T follicular helper cell (primary cell): Measurements from ENCODE around the gene ATP1A4.

Experiments
- DNase-seq: peaks from one replicate; pipeline ENCODE4 v3.0.0-alpha.2; 2020; ENCODE audit warnings: low read depth

Gene ATP1A4

DNA sequence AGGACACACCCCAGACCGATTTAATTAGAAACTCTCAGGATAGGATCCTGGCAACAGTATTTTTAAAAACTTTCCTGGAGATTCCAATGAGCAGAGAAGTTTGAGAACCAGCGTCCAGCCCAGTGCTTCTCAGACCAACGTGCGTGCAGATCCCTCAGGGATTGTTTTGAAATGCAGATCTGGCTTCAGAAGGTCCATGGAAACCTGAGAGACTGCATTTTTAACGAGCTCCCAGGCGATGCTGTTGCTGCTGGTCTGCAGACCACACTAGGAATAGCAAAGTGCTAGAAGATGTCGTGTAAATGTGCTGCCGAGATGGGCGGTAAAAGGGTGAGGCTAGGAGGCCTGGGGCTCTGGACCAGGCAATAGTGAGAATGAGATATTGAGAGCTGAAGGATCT lies 20.6 kb downstream of the ATP1A4 start:
- DNase-seq, result no peak

DNA sequence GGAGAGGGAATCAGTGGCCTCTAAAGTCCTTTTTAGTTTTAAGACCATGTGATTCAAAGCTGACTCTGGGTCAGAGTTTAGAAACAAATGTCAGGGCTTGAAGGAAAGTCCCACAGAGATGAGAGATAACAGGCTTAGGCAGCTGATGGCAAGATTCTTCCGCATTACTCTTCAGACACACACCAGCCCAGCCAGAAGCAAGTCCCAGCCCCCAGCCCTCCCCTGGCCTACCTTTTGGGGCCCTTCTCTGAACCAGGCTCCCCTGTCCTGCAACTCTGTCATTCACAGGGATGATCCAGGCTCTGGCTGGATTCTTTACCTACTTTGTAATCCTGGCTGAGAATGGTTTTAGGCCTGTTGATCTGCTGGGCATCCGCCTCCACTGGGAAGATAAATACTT lies 25.8 kb downstream of the ATP1A4 start:
- DNase-seq, result no peak

DNA sequence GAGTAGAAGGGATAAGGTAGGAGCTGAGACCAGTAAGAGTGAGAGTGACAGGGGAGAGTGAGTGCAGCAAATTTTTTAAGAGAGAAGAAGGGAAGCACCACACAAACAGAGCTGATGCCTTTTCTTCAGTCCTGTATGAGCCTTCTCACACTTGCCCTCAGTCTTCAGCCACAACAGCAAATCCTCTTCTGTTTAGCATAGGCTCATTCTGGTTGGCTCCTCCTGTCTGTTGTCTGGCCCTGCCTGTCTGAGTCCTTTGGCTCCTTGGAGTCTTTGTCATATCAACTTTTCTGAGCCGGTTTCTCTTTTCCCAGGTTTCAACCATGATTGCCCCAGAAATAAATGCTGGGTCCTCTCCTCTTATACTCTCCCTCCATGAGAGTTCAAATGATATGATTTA lies 26.3 kb downstream of the ATP1A4 start:
- no peak for DNase-seq

DNA sequence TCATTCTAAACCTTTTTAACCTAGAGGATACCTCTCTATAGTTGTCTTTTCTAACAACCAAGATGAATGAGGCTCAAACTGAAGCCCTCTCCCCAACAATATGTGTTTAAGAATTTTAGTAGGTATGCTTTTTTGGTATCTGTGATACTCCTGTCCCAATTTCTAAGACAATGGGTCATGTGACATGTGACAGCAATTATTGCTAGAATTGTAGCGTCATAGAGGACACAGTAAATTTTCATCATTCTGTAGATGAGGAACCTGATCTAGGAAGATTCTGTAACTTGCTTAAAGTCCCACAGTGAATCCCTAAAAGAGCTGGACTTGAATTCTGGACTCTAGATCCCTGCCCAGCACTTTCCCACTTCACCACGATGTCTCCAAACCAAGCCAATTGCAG lies 27.3 kb downstream of the ATP1A4 start:
- DNase-seq, result no peak

DNA sequence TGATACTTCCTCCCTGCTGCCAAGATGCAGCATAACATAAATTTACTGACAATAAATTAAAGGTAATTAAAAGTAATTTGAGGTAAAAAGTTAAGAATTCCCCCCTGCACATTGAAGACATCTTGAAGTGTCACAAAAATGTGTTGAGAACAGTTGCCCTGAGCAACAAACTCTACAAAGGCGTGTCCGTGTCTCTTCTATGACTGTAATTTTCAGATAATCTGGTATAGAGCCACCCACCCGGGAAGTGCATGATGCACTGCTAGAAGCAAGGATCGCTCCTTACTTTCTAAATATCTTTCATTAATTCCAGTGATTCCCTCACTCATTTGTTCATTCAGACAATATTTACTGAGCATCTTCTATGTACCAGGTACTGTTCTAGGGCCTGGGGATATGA lies 27.9 kb downstream of the ATP1A4 start:
- DNase-seq, result no peak

DNA sequence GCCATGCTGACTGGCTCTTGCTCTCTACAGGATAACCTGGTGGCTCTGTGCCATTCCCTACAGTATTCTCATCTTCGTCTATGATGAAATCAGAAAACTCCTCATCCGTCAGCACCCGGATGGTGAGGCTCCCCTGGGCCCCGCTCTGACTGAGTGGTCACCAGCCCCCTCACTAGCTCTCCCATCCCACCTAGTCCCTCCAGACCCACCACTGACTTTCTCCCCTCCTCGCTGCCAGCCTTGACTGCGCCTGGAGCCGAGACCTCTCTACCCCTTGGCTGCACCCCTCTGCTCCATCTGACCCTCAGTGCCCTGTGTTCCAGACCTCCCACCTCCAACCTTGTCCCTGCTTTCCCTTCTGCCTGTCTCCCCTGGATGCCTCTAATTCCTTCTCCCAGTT lies 34.8 kb downstream of the ATP1A4 start:
- no peak for DNase-seq

DNA sequence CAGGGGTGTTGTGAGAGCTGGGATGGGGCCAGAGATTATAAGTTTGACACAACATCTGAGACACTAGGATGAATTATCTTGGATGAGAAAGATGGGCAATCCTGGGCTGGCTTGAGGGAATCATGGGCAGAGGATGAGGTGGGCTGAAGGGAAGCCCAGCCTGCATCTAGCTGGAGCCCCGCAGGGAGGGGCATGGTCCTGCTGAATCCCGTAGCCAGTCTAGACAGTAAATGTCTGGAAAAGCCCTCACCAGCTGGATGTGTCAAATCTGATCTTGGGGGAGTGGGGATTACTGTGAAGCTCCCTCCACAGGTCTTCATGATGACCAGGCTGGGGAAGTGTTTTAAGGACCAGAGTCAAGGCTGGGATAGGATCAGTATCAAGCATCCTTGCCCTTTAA lies 35.3 kb downstream of the ATP1A4 start:
- no peak for DNase-seq

DNA sequence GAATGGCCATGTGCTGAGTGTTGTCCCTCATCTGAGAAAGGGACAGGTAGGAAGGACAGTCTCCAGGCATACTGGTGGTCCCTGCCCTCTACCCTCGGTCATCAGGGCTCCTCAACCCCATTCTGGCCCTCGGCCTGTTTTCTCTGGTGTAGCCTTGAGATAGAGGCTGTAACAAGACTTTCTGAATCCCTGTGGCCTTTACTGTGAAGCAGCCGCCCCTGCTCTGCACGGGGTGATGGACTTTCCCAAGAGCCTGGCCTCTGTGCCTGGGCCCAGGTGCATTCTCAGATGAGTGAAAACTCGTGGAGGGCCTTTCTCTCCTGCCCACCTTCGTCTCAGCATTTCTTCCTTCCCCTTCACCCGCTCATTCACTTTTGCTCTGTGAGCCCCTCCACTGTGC lies 36.0 kb downstream of the ATP1A4 start:
- no peak for DNase-seq

DNA sequence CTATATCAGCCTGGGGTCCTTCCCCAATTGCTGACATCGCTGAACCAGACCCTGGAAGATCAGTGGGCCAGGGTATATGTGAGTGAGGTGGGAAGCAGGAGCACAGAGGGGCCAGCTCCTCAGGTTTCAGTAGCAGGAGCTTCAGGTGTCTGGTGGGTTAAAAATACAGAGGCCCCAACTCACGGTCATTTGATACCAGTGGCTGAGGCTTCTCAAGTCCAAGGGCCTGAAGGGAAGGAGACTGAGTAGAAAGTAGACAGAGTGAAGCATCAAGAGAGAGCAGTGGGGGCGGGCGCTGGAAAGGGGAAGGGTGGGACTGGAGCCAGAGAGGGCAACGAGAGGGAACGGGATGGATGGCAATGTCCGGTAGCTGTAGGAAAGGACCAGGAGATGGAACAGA lies 36.9 kb downstream of the ATP1A4 start:
- DNase-seq, result no peak

DNA sequence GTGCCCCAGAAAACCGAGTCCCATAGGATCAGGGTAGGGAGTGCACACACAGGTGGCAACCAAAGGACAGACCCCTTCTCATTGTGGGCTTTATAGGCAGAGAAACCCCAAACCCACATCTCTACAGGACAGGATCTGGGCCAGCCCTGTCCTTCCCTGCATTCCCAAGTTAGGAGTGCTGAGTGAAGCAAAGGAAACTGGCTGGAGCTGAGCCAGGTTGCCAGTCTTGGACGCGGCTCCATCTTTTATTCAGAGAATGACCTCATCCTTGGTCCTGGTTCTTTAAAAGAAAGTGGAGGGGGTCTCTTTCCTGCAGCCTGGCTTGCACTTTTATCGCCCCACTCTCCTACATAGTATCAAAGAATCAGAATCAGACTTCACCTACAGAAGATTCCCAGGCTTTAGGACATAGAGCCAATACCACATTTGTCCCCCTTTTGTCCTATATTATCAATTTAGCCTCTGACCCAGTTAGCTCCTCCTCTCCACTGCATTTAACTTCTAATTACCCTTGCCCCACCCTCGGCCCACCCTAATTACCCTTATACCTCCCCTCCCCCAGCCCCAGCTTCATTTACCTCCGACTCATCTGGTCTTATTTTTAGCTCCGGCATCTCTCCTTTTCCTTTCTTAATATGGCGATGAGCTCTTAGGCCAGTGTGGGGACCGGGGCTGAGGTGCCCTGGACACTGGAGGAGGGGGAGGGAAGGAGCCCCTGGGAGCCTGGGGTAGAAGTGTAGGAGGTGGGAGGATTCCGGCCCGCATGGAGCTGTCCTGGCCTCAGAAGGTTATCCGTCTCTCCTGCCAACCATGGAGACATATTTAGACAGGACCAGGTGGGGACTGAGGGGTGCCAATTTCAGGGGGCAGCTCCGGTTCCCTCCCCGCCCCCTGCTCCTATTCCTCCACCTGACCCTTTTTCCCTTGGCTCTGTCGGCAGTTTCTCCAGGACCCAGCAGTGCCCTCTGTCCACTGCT lies 38.5 kb downstream of the ATP1A4 start, which contains the start of gene CASQ1:
Gene CASQ1 (plus strand): TSS at position 927 of the 977 bp plus-strand sequence. CDS start 177 bp downstream, outside the sequence.
- no peak for DNase-seq

DNA sequence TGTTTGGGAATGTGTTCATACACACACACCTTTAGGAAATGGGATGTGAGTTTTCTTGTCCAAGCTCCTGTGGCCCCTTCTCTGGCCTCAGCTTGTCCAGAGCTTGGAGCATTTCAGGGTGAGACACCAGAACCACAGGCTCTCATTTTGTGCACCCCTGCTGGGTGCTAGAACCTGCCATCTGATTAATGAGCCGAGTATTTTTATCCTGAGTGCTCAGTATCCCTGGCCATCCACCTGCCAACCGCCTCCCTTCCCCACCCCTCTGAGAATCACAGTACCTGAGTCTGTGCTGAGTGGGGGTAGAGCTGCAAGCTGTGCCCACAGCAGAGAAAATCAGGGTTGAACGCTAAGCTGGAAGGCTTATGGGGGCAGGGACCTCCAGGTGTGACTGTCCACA lies 40.4 kb downstream of the ATP1A4 start:
- no peak for DNase-seq

DNA sequence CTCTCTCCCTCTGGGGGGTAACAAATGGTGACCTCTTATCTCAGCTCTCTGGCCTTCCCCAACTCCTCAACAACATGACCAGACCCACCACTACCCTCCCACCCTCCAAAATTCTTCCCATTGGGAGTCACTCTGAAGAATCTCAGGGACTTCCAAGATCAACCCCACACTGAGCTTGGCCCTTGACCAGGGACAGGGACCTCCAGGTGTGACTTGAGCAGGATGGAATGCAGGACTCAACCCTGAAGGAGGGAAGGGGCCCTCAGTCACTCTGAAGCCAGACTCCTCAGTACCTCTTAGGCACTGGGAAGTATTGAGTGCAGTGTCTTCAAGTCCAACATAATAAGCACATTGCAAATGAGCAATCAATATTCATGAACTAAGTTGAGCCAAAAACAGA lies 40.8 kb downstream of the ATP1A4 start:
- DNase-seq, result no peak

DNA sequence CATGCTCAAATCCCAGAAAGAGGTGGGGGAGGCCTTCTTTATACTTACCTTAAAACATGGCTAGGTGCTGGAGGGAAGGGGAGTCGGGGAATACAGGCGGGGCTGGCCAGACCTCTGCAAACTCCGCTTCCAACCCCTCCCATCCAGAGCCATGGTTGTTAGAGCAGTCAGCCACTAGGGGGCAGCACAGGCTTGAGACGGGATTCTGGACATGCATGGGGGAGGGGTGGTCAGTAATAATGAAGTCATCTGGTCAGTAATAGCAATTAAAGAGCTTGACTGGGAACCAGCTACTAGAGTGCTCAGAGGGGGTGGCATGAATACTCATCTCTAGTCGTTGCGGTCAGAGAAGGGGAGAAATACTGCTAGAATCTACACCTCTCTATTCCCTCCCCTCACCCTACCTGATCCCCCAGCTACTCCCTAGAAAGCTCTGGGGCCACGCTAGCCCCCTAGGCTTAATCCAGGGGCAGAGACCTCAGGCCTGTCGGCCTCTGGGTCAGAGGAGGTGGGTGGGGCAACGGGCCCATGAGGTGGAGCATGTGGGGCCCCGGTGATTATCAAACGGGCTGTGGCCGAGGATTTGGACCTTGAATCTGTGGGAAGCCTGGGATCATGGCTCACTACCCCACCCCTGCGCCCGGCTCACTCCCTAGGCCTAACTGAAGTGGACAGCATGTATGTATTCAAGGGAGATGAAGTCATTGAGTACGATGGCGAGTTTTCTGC lies 41.9 kb downstream of the ATP1A4 start:
- peak; percentile 63 for DNase-seq

DNA sequence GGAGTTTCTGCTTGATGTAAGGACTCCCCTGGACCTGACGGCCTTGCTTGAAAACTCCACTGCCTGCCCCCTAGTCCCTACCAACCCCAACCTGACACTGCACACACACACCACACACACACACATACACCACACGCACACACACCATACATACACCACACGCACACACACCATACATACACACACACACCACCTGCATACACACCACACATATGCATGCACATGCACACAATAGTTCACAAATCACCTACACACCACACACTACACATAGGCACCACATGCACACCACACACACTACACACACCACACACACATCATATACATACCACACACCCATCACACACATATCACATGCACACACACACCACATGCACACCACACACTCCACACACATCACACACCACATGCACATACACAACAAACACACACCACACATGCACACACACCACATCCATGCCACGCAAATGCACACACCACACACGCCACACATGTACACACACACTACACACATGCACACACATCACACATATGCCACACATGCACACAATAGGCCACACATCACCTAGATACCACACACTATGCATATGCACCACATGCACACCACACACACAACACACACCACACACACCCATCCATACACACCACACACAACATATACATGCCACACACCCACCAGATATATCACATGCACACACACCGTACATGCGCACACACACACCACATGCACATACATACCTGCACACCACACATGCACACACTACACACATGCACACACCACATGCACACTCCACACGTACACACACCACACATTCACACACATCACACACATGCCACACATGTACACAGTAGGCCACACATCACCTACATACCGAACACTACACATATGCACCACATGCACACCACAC lies 42.7 kb downstream of the ATP1A4 start:
- DNase-seq, result no peak

DNA sequence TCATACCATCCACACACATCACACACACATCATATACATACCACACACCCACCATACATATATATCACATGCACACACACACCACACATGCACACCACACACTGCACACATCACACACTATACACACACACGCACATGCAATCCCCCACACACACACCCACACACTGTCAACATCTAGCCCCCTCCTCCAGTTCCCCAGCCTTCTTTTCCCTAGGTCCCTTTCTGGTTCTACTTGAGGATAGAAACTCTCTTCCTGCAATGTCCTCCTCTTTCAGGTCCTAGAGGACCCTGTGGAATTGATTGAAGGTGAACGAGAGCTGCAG lies 43.3 kb downstream of the ATP1A4 start:
- DNase-seq, result no peak

DNA sequence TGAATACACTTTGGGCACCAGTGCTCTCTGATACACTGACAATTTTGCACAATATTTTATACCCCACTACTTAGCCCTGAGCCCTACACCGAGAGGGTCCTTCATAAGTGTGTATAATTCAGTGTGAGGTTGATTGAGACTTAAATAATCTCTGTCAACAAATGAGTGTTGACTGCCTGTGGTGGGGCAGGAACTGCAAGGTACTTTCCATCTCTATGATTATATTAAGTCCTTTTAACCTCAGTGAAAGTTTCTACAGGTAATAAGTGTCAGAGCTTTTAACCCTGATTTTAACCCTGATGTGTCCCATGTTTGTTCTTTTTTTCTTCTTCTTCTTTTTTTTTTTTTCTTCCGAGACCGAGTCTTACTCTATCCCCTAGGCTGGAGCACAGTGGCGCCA lies 44.7 kb downstream of the ATP1A4 start:
- DNase-seq, result no peak

DNA sequence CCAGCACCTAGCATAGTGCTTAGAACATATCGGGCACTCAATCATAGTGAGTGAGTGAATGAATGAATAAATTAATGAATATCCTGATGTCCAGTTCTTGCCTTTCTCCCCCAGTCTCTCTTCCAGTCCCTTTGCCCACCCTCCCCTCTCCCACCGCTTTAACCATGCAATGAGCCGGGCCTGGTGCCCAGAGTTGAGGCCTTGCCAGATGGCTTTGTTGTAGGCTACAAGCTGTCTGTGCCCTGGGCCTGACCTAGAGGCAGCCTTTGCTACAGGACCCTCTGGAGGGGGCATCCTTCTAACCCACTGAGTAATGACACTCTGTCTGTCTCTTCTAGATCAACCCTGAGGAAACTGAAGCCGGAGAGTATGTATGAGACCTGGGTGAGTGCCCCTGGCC lies 45.8 kb downstream of the ATP1A4 start:
- no peak for DNase-seq

DNA sequence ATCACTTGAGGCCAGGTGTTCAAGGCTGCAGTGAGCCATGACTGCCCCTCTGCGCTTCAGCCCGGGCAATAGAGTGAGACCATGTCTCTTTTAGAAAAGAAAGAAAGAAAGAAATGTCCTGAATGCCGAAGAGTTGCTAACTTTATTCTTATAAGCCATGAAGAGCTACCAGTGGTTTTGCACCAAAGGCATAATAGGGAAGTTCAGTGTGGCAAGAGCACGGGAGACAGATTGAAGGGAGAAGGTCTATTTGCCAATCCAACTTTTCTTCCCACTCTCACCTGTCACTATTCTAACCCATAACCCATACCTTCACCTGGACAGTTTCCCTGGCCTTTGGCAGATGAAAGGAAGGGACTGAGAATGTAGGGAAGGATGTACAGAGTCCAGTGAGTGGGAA lies 49.4 kb downstream of the ATP1A4 start:
- no peak for DNase-seq

DNA sequence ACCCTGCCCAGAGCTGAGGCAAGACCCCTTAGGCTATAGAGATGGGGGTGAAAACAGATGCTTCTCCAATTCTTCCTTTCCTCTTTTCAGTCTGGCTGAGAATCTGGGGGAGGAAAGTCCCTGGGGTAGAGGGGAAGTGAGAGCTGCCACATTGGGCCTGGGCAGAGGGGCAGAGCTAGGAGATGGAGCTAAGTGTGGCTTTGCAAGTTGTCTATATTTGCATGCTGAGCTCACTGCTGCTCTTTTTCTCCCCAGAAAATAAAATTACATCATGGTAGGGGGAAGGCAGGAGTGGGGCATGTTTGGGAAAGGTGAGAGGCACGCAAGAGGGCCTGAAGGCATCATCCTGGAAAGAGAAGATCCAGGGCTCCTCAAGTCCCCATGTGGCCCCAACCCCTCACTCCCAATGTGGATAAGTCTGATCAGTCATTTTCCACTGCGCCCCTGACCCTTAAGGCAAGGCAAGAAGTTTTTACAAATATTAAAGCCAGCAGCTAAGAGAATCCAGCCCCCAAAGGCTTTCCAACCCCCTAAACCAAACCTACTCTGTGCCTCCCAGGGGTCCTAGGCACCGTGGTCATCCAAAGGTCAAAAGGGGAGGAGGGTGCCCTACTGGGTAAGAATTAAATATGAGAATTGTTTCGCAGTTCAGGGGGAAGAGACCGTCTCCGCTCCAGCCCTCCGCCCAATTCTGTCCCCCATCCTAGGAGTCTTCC lies 53.3 kb downstream of the ATP1A4 start:
- DNase-seq, result no peak

DNA sequence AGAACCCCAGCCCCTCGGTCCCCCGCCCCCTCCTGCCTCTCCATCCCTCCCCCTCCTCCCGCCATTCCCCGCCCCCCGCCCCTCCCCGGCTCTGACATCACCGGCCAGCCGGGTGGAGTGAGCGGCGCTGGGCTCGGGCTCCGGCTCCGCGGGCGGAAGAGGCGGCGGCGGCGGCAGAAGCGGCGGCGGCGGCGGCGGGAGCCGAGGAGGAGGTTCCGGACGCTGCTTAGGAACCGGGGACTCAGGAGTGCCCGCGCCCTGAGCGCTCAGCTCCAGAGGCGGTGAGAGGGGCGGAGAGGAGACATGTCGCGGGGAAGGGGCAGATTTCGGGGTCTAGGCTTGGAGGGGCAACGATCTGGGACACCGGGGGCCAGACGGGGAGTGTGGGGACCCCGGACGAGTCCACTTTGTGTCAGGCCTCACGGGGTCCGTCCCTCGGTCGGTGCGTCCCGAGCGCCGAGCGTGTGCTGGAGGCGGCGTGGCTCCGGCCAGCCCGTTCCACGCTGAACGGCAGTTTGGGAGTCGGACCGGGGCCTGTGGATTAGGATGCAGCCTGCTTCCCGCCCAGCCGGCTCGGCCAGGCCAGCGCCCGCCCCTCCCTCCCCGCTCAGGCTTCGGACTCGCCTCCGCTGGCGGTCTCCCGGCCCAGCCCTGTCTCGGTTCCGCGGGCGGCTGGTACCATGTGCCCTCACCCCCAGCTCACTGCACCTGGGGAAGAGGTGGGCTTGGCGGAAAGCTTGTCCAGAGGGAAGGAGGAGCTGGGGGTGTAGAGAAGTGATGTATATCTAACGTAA lies 54.0 kb downstream of the ATP1A4 start, which contains the start of gene PEA15:
Gene PEA15 (plus strand): TSS at position 143 of the 794 bp plus-strand sequence. CDS start 6,161 bp downstream, outside the sequence.
- peak; percentile 51 for DNase-seq

DNA sequence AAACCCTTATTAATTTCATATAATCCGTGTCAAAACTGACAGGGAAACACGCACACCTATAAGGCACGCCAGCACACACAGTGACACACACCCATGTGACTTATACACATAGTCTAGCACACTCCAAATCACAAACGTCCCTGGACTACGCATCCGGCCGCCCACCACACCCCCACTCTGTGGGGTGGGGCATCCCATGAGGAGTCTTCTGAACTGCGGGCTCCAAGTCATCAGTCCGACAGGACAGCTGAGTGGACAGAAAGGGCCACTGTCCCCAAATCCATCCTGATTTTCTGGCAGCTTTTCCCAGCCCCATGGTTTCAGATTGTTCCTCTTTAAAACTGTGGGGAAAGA lies 54.6 kb downstream of the ATP1A4 start:
- DNase-seq, result peak; percentile 24
